C4-2B (cell line): ENCODE measurements around the gene ABHD12.

Experiments
- CTCF ChIP-seq: fragments of 450-650 bp; conservative IDR thresholded peaks from 2 replicates; pipeline ENCODE4 v1.5.1; 2017; ENCODE audit warnings: mild to moderate bottlenecking
- ZFX ChIP-seq: fragments of 450-650 bp; IDR thresholded peaks from 2 replicates; pipeline ENCODE4 v1.6.1; 2017

- no peak for TF ChIP-seq CTCF
- no peak for TF ChIP-seq ZFX
Observed at GRCh38 chr20:25302596-25302995, 88.0 kb downstream of the ABHD12 start.
